T-helper 2 cell treated with Interferon-gamma antibody and Interleukin-4, amounts not matched to agents 100 ng/mL and 5 ng/mL, for 36 hours (primary cell): Measurements from ENCODE around the gene KIAA0408. TPM values are rescaled to one million over a fixed set of nuclear protein-coding genes. Genes with fewer than 3 reads are reported as not detected.
"Not testable (repeated sequence)": the region's sequence is repeated elsewhere in the genome, so short reads cannot be mapped to it uniquely, and the experiment has no call there.

Experiments
- intact Hi-C: fragments of 100-400 bp; cut with micrococcal nuclease; formaldehyde crosslinking; loops from one replicate; pipeline ENCODE4 v1.15.1; 2023
- total RNA-seq: library from RNA; stranded (reverse); gene quantifications from 2 replicates; pipeline ENCODE4 v1.2.3, GENCODE V29; 2022

Gene KIAA0408
- total RNA-seq, 1 donor from 2014 or later: 11.2 TPM

- intact Hi-C loops: loop anchor here (10.0 kb wide), 1 partner anchor 180 kb away; no protein-coding TSS in a partner anchor
Measured at GRCh38 chr6:127464161-127464880, 5.1 kb upstream of the KIAA0408 start.

- intact Hi-C loops: loop anchor here (10.0 kb wide), 1 partner anchor 182 kb away; no protein-coding TSS in a partner anchor
Measured at GRCh38 chr6:127463056-127463455, 3.9 kb upstream of the KIAA0408 start.

GRCh38 chr6:127462376-127462775 is 3.2 kb upstream of the KIAA0408 start:
- intact Hi-C loops: loop anchor here (10.0 kb wide), 1 partner anchor 182 kb away; no protein-coding TSS in a partner anchor

- intact Hi-C loops: loop anchor here (1.0 to 10.0 kb wide), 4 partner anchors 24 to 184 kb away; partner anchors contain the start of gene ECHDC1
Measured at GRCh38 chr6:127460465-127460864, 1.3 kb upstream of the KIAA0408 start.

- intact Hi-C loops: no loop called here
Measured at GRCh38 chr6:127458817-127459216, 372 bp downstream of the KIAA0408 start.

GRCh38 chr6:127458222-127458621 is 967 bp downstream of the KIAA0408 start:
- intact Hi-C loops: no loop called here

GRCh38 chr6:127457456-127458064 is 1.6 kb downstream of the KIAA0408 start:
- intact Hi-C loops: no loop called here

GRCh38 chr6:127456465-127456864 is 2.7 kb downstream of the KIAA0408 start:
- intact Hi-C loops: no loop called here

GRCh38 chr6:127453845-127454619 is 5.2 kb downstream of the KIAA0408 start:
- intact Hi-C loops: no loop called here

GRCh38 chr6:127452803-127453202 is 6.4 kb downstream of the KIAA0408 start:
- intact Hi-C loops: no loop called here

GRCh38 chr6:127451388-127451787 is 7.8 kb downstream of the KIAA0408 start:
- intact Hi-C loops: no loop called here

- intact Hi-C loops: no loop called here
Measured at GRCh38 chr6:127447780-127448179, 11.4 kb downstream of the KIAA0408 start.

- intact Hi-C loops: no loop called here
Measured at GRCh38 chr6:127446356-127446755, 12.8 kb downstream of the KIAA0408 start.

GRCh38 chr6:127441881-127442280 is 17.3 kb downstream of the KIAA0408 start:
- intact Hi-C loops: no loop called here

- intact Hi-C loops: no loop called here
Measured at GRCh38 chr6:127439718-127440117, 19.5 kb downstream of the KIAA0408 start.

GRCh38 chr6:127436578-127437110 is 22.5 kb downstream of the KIAA0408 start:
- intact Hi-C loops: no loop called here

GRCh38 chr6:127435626-127436220 is 23.5 kb downstream of the KIAA0408 start:
- intact Hi-C loops: no loop called here

GRCh38 chr6:127434651-127435050 is 24.5 kb downstream of the KIAA0408 start:
- intact Hi-C loops: no loop called here

- intact Hi-C loops: not testable (repeated sequence)
Measured at GRCh38 chr6:127428562-127428961, 30.6 kb downstream of the KIAA0408 start.

GRCh38 chr6:127423921-127424320 is 35.3 kb downstream of the KIAA0408 start:
- intact Hi-C loops: loop anchor here (5.0 kb wide), 1 partner anchor 237 kb away; no protein-coding TSS in a partner anchor

- intact Hi-C loops: loop anchor here (2.0 to 5.0 kb wide), 3 partner anchors 16 to 234 kb away; no protein-coding TSS in a partner anchor
Measured at GRCh38 chr6:127421164-127421563, 38.0 kb downstream of the KIAA0408 start.
